ENCODE measurements around the gene FAM13A. TPM values are rescaled to one million over a fixed set of nuclear protein-coding genes. Genes with fewer than 3 reads are reported as not detected.

FAM13A gene
- polyA plus RNA-seq, 1 of the 3 experiments (the other 2 are of a cell fraction) = 0.67 TPM

GRCh38 chr4:88908521-88908920, 148.5 kb downstream of the FAM13A start:
- H4K20me1 ChIP-seq (ENCODE audit: insufficient read depth) = no peaks in the 10 kb centered on the region
- H3K4me1 ChIP-seq (ENCODE audit: control insufficient read depth in 1 of 2, insufficient read depth in 2 of 2, low read depth in 1 of 2, low read length in 1 of 2) = no peaks in the 10 kb centered on the region
- no peaks in the 10 kb centered on the region for H3K79me2 ChIP-seq (ENCODE audit: insufficient read depth)
- no peak overlapping the region for H2AFZ ChIP-seq (ENCODE audit: low read depth)
- H3K4me2 ChIP-seq = no peak overlapping the region
- H3K27me3 ChIP-seq (ENCODE audit: insufficient read depth) = no peaks in the 10 kb centered on the region
- ChIA-PET CTCF (no interaction called here), POLR2A (no interaction called here)
- no peaks in the 10 kb centered on the region for H3K9me3 ChIP-seq
- no peak overlapping the region for H3K27ac ChIP-seq (ENCODE audit: low read depth in 2 of 2, low read length in 1 of 2)
- no peak for TF ChIP-seq POLR2AphosphoS5 (IDR thresholded peaks at IDR 0.05; ENCODE audit: low read depth, low read length)
- DNase-seq = no peak
- H3K4me3 ChIP-seq (ENCODE audit: low read depth in 2 of 2, low read length in 1 of 2) = no peak overlapping the region
- H3K36me3 ChIP-seq (replicated peaks in 1 of 2; ENCODE audit: control insufficient read depth in 1 of 2, insufficient read depth in 2 of 2, low read length in 1 of 2) = no peaks in the 10 kb centered on the region
- WGBS (ENCODE audit: low lambda C conversion rate) = 43% methylated on average over 3 of the region's 3 CpGs
- no peaks in the 10 kb centered on the region for H3F3A ChIP-seq (replicated peaks; ENCODE audit: insufficient read depth)
- H3K9ac ChIP-seq = no peak overlapping the region
- no peaks in the 10 kb centered on the region for H3K9me2 ChIP-seq

- DNase-seq = no peak
- no peaks in the 10 kb centered on the region for H4K20me1 ChIP-seq (ENCODE audit: insufficient read depth)
- H3K27ac ChIP-seq (ENCODE audit: low read depth in 2 of 2, low read length in 1 of 2) = no peak overlapping the region
- no peak overlapping the region for H2AFZ ChIP-seq (ENCODE audit: low read depth)
- POLR2A ChIA-PET = no interaction called here
- no peaks in the 10 kb centered on the region for H3K36me3 ChIP-seq (replicated peaks in 1 of 2; ENCODE audit: control insufficient read depth in 1 of 2, insufficient read depth in 2 of 2, low read length in 1 of 2)
- no peak overlapping the region for H3K9ac ChIP-seq
- H3K9me2 ChIP-seq = no peaks in the 10 kb centered on the region
- WGBS (ENCODE audit: low lambda C conversion rate) = 38% methylated on average over 1 of the region's 1 CpG
- CTCF ChIA-PET = no interaction called here
- no peaks in the 10 kb centered on the region for H3K79me2 ChIP-seq (ENCODE audit: insufficient read depth)
- no peaks in the 10 kb centered on the region for H3K27me3 ChIP-seq (ENCODE audit: insufficient read depth)
- no peaks in the 10 kb centered on the region for H3K4me1 ChIP-seq (ENCODE audit: control insufficient read depth in 1 of 2, insufficient read depth in 2 of 2, low read depth in 1 of 2, low read length in 1 of 2)
- H3K9me3 ChIP-seq = no peaks in the 10 kb centered on the region
- H3K4me2 ChIP-seq = no peak overlapping the region
- H3K4me3 ChIP-seq (ENCODE audit: low read depth in 2 of 2, low read length in 1 of 2) = no peak overlapping the region
- TF ChIP-seq RCOR1 (IDR thresholded peaks at IDR 0.05; ENCODE audit: low read length) (no peak), EP300 (IDR thresholded peaks at IDR 0.05; ENCODE audit: borderline replicate concordance in 1 of 2, low read depth in 1 of 2, low read length in 1 of 2) (no peak), PBX3 (IDR thresholded peaks at IDR 0.05) (no peak), GABPA (IDR thresholded peaks at IDR 0.05; ENCODE audit: low read depth) (no peak), TAF1 (IDR thresholded peaks at IDR 0.05; ENCODE audit: borderline replicate concordance, low read depth, low read length) (no peak), TCF12 (IDR thresholded peaks at IDR 0.05) (no peak), SMC3 (IDR thresholded peaks at IDR 0.05; ENCODE audit: low read depth, low read length) (no peak), MEF2A (IDR thresholded peaks at IDR 0.05; ENCODE audit: borderline replicate concordance, low read depth) (no peak), POLR2AphosphoS5 (IDR thresholded peaks at IDR 0.05; ENCODE audit: low read depth, low read length) (no peak)
- H3F3A ChIP-seq (replicated peaks; ENCODE audit: insufficient read depth) = no peaks in the 10 kb centered on the region
These were observed 149.0 kb downstream of the FAM13A start for GRCh38 chr4:88908003-88908402.

- H3K36me3 ChIP-seq (replicated peaks in 1 of 2; ENCODE audit: control insufficient read depth in 1 of 2, insufficient read depth in 2 of 2, low read length in 1 of 2) = no peaks in the 10 kb centered on the region
- H4K20me1 ChIP-seq (ENCODE audit: insufficient read depth) = no peaks in the 10 kb centered on the region
- no peak overlapping the region for H3K9ac ChIP-seq
- DNase-seq = no peak
- TF ChIP-seq GABPA (IDR thresholded peaks at IDR 0.05; ENCODE audit: low read depth) = no peak
- no peak for TF ChIP-seq SIN3A (IDR thresholded peaks at IDR 0.05; ENCODE audit: borderline replicate concordance, low read depth, low read length)
- TF ChIP-seq NRF1 (IDR thresholded peaks at IDR 0.05; ENCODE audit: low read depth, low read length) = no peak
- no peak for TF ChIP-seq JUND (IDR thresholded peaks at IDR 0.05)
- TF ChIP-seq PBX3 (IDR thresholded peaks at IDR 0.05) = no peak
- TF ChIP-seq CTCF (IDR thresholded peaks at IDR 0.05) = no peak
- no peak for TF ChIP-seq CHD2 (IDR thresholded peaks at IDR 0.05; ENCODE audit: low read length, partially characterized antibody)
- TF ChIP-seq MEF2A (IDR thresholded peaks at IDR 0.05; ENCODE audit: borderline replicate concordance, low read depth) = no peak
- TF ChIP-seq IRF3 (IDR thresholded peaks at IDR 0.05; ENCODE audit: low read depth, low read length) = no peak
- TF ChIP-seq TAF1 (IDR thresholded peaks at IDR 0.05; ENCODE audit: borderline replicate concordance, low read depth, low read length) = no peak
- TF ChIP-seq GATA2 (CRISPR knock-in tag; IDR thresholded peaks at IDR 0.05) = no peak
- no peak for TF ChIP-seq FOXM1 (IDR thresholded peaks at IDR 0.05; ENCODE audit: low read depth)
- TF ChIP-seq RCOR1 (IDR thresholded peaks at IDR 0.05; ENCODE audit: low read length) = no peak
- TF ChIP-seq MAX (IDR thresholded peaks at IDR 0.05; ENCODE audit: low read depth) = no peak
- no peaks in the 10 kb centered on the region for H3K4me1 ChIP-seq (ENCODE audit: control insufficient read depth in 1 of 2, insufficient read depth in 2 of 2, low read depth in 1 of 2, low read length in 1 of 2)
- H3K27me3 ChIP-seq (ENCODE audit: insufficient read depth) = no peaks in the 10 kb centered on the region
- ChIA-PET POLR2A (no interaction called here), CTCF (no interaction called here)
- H3K4me2 ChIP-seq = no peak overlapping the region
- H3K9me3 ChIP-seq = no peaks in the 10 kb centered on the region
- H3K9me2 ChIP-seq = no peaks in the 10 kb centered on the region
- no peak overlapping the region for H3K27ac ChIP-seq (ENCODE audit: low read depth in 2 of 2, low read length in 1 of 2)
- 76% methylated on average over 5 of the region's 5 CpGs for WGBS (ENCODE audit: low lambda C conversion rate)
- no peak overlapping the region for H2AFZ ChIP-seq (ENCODE audit: low read depth)
- no peaks in the 10 kb centered on the region for H3F3A ChIP-seq (replicated peaks; ENCODE audit: insufficient read depth)
- no peak overlapping the region for H3K4me3 ChIP-seq (ENCODE audit: low read depth in 2 of 2, low read length in 1 of 2)
- H3K79me2 ChIP-seq (ENCODE audit: insufficient read depth) = no peaks in the 10 kb centered on the region
These were observed 149.5 kb downstream of the FAM13A start for GRCh38 chr4:88907478-88907877.
